ENCODE results near the gene DIP2C. TPM values are rescaled to one million over a fixed set of nuclear protein-coding genes. Genes with fewer than 3 reads are reported as not detected.

Gene DIP2C
- total RNA-seq, 2 donors from 2014 or later = 12.3 to 41.8 TPM

GRCh38 chr10:527416-527815, 162.1 kb downstream of the DIP2C start:
- intact Hi-C loops (cut with DNase I) = no loop called here
- H3K27ac ChIP-seq = no peak overlapping the region
- WGBS = 14% methylated on average over 1 of the region's 1 CpG

DNA sequence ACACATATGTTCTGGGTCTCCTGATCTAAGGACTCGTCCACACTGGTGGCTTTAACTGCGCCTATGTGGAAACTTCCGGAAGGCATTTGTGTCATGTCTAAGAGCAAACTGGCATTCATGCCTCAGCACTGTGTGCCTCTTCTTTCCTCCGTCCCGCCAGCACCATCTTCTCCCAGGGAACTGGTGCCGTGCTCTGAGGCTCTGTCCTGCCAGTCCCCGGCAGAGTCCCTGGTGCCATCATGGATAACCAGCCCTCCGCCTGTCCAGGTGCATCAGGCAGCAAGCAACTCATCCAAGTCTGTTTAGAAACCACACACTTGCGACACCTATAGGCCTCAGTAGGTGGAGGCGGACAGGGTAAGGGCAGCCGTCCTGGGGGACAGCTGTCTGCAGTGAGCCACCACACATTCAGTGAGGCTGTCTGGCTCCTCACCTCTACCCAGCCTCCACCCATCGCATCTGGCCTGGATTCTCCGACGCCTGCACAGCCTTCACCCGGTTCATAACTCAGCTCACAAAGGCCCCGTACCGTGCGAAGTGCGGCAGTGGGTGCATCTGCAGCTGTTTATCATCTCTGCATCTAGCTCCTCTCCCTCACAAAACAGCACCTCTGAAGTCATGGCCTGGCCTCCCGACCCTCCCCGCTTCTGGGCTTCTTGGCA, 162.7 kb downstream of the DIP2C start:
- Histone ChIP-seq H3K27me3 (replicated peaks; ENCODE audit: insufficient read depth) (no peaks in the 10 kb centered on the region), H3K4me3 (no peak overlapping the region), H3K4me1 (replicated peaks) (no peaks in the 10 kb centered on the region), H3K36me3 (no peaks in the 10 kb centered on the region), H3K9me3 (no peaks in the 10 kb centered on the region), H3K27ac (no peak overlapping the region)
- no peak for DNase-seq (ENCODE audit: low spot score)
- intact Hi-C loops (cut with DNase I) = no loop called here
- TF ChIP-seq POLR2AphosphoS5 (IDR thresholded peaks at IDR 0.05) (no peak), POLR2A (IDR thresholded peaks at IDR 0.05) (no peak)
- TF ChIP-seq, protein P1, sequence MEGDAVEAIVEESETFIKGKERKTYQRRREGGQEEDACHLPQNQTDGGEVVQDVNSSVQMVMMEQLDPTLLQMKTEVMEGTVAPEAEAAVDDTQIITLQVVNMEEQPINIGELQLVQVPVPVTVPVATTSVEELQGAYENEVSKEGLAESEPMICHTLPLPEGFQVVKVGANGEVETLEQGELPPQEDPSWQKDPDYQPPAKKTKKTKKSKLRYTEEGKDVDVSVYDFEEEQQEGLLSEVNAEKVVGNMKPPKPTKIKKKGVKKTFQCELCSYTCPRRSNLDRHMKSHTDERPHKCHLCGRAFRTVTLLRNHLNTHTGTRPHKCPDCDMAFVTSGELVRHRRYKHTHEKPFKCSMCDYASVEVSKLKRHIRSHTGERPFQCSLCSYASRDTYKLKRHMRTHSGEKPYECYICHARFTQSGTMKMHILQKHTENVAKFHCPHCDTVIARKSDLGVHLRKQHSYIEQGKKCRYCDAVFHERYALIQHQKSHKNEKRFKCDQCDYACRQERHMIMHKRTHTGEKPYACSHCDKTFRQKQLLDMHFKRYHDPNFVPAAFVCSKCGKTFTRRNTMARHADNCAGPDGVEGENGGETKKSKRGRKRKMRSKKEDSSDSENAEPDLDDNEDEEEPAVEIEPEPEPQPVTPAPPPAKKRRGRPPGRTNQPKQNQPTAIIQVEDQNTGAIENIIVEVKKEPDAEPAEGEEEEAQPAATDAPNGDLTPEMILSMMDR (IDR thresholded peaks at IDR 0.05) = no peak
- WGBS = 88% methylated on average over 21 of the region's 21 CpGs

More at GRCh38 chr10:527416-527815, 162.1 kb downstream of the DIP2C start:
- H3K36me3 ChIP-seq = no peaks in the 10 kb centered on the region
- DNase-seq (ENCODE audit: low spot score) = no peak
- no peaks in the 10 kb centered on the region for H3K9me3 ChIP-seq
- no peak overlapping the region for H3K4me3 ChIP-seq
- no peaks in the 10 kb centered on the region for H3K27me3 ChIP-seq (replicated peaks; ENCODE audit: insufficient read depth)
- H3K4me1 ChIP-seq (replicated peaks) = peaks cover 2% of the 10 kb centered on the region
- TF ChIP-seq POLR2A (IDR thresholded peaks at IDR 0.05) = no peak
- TF ChIP-seq POLR2AphosphoS5 (IDR thresholded peaks at IDR 0.05) = no peak
- TF ChIP-seq, protein P1 (IDR thresholded peaks at IDR 0.05) = no peak

DNA sequence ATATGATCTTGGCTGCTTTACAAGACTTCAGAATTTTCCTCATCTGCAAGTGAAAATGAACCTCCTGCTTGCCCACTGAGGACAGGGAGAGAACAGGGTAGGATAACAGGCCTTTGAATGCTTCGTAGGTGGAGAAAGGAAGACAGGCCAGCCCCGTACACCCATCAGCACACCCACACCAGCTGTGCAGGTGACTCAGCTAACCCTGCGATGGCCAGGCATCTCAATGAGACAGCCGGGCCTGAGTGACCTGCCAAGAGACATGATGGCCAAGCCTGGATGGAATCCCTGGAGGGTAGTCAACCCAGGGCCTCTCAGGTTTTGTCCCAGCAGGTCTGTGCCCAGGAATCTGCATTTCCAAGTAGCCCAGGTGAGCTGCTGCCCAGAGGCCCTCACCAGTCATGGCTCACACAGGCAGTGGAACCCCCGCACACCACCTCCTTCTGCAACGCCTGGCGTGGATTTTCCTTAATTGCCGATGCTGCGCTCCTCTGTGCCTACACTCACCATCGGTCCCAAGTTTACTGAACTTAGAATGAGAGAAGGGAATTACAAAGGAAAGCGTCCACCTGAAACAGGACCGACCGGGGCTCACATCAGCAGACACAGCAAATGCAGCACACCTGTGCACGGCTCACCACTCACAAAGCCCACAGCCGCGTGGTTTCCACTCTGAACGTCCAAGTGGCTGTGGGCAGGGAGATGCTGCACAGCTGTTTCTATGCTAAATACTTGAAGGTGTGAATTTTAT, 163.7 kb downstream of the DIP2C start:
- no peak for TF ChIP-seq POLR2A (IDR thresholded peaks at IDR 0.05)
- no peak for TF ChIP-seq POLR2AphosphoS5 (IDR thresholded peaks at IDR 0.05)
- TF ChIP-seq, protein P1 (IDR thresholded peaks at IDR 0.05) = no peak
- H3K27me3 ChIP-seq (replicated peaks; ENCODE audit: insufficient read depth) = no peaks in the 10 kb centered on the region
- 82% methylated on average over 17 of the region's 17 CpGs for WGBS
- H3K36me3 ChIP-seq = no peaks in the 10 kb centered on the region
- DNase-seq (ENCODE audit: low spot score) = no peak
- H3K4me1 ChIP-seq (replicated peaks) = no peaks in the 10 kb centered on the region
- no peaks in the 10 kb centered on the region for H3K9me3 ChIP-seq
- H3K27ac ChIP-seq = no peak overlapping the region
- intact Hi-C loops (cut with DNase I) = no loop called here
- H3K4me3 ChIP-seq = no peak overlapping the region

GRCh38 chr10:523925-524324, 165.5 kb downstream of the DIP2C start:
- WGBS = 77% methylated on average over 8 of the region's 8 CpGs
- TF ChIP-seq POLR2A (IDR thresholded peaks at IDR 0.05) = no peak
- TF ChIP-seq POLR2AphosphoS5 (IDR thresholded peaks at IDR 0.05) = no peak
- TF ChIP-seq, protein P1 (IDR thresholded peaks at IDR 0.05) = no peak
- Histone ChIP-seq H3K9me3 (no peaks in the 10 kb centered on the region), H3K36me3 (no peaks in the 10 kb centered on the region), H3K4me3 (no peak overlapping the region), H3K27me3 (replicated peaks; ENCODE audit: insufficient read depth) (no peaks in the 10 kb centered on the region), H3K27ac (no peak overlapping the region), H3K4me1 (replicated peaks) (no peaks in the 10 kb centered on the region)
- intact Hi-C loops (cut with DNase I) = no loop called here
- DNase-seq (ENCODE audit: low spot score) = no peak

All from prostate gland (tissue), 2 donors.